ENCODE measurements around the gene GRID1. TPM values are rescaled to one million over a fixed set of nuclear protein-coding genes. Genes with fewer than 3 reads are reported as not detected.

GRID1 gene
- polyA plus RNA-seq, 1 of the 3 experiments (the other 2 are of a cell fraction), result 0.13 TPM

DNA sequence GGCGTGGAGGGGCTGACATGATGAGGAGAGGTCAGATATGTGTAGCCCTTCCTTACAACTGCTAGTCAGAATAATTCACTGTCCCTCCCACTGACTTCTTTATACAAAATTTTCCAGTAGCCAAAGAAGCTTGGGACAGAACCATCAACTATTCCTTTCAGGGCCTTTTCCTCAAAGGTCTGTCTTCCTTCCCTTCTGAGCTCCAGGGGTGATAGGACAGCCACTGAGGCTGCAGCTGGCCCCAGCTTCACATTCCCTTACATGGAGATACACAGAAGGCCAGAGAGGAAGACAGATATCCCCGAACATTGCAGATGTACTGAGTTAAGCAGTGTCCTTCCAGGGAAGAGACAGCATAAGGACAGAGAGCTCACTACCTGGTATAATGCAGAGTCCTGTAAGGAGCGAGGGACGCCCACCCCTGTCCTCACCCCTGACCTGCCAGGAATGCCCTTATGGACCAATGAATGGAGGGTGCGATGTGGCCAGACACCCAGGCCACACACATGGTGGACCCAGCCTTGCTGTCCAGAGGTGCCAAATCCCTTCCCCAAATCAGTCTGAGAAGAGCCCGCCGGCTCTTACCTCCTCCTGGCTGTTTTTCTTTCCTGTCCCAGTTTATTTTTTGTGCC is 754.7 kb downstream of the GRID1 start:
- 42% methylated on average over 6 of the region's 7 CpGs for WGBS (ENCODE audit: low lambda C conversion rate)
- TF ChIP-seq SMC3 (IDR thresholded peaks at IDR 0.05; ENCODE audit: low read depth, low read length) (no peak), JUND (IDR thresholded peaks at IDR 0.05) (no peak), NRF1 (IDR thresholded peaks at IDR 0.05; ENCODE audit: low read depth, low read length) (no peak), MEF2A (IDR thresholded peaks at IDR 0.05; ENCODE audit: borderline replicate concordance, low read depth) (no peak), FOXM1 (IDR thresholded peaks at IDR 0.05; ENCODE audit: low read depth) (no peak), RFX5 (IDR thresholded peaks at IDR 0.05; ENCODE audit: low read length) (no peak), ELF1 (IDR thresholded peaks at IDR 0.05) (no peak)
- TF ChIP-seq, protein P1, sequence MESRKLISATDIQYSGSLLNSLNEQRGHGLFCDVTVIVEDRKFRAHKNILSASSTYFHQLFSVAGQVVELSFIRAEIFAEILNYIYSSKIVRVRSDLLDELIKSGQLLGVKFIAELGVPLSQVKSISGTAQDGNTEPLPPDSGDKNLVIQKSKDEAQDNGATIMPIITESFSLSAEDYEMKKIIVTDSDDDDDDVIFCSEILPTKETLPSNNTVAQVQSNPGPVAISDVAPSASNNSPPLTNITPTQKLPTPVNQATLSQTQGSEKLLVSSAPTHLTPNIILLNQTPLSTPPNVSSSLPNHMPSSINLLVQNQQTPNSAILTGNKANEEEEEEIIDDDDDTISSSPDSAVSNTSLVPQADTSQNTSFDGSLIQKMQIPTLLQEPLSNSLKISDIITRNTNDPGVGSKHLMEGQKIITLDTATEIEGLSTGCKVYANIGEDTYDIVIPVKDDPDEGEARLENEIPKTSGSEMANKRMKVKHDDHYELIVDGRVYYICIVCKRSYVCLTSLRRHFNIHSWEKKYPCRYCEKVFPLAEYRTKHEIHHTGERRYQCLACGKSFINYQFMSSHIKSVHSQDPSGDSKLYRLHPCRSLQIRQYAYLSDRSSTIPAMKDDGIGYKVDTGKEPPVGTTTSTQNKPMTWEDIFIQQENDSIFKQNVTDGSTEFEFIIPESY (IDR thresholded peaks at IDR 0.05; ENCODE audit: borderline replicate concordance, low read depth), result no peak
- Histone ChIP-seq H2AFZ (ENCODE audit: low read depth) (no peak overlapping the region), H3K9me2 (no peaks in the 10 kb centered on the region), H3K4me3 (ENCODE audit: low read depth in 2 of 2, low read length in 1 of 2) (no peak overlapping the region), H4K20me1 (ENCODE audit: insufficient read depth) (no peaks in the 10 kb centered on the region), H3K9me3 (no peaks in the 10 kb centered on the region), H3K79me2 (ENCODE audit: insufficient read depth) (no peaks in the 10 kb centered on the region), H3K4me1 (ENCODE audit: control insufficient read depth in 1 of 2, insufficient read depth in 2 of 2, low read depth in 1 of 2, low read length in 1 of 2) (no peaks in the 10 kb centered on the region), H3K9ac (no peak overlapping the region), H3K27me3 (ENCODE audit: insufficient read depth) (no peaks in the 10 kb centered on the region), H3K36me3 (replicated peaks in 1 of 2; ENCODE audit: control insufficient read depth in 1 of 2, insufficient read depth in 2 of 2, low read length in 1 of 2) (no peaks in the 10 kb centered on the region), H3K27ac (ENCODE audit: low read depth in 2 of 2, low read length in 1 of 2) (no peak overlapping the region), H3K4me2 (no peak overlapping the region), H3F3A (replicated peaks; ENCODE audit: insufficient read depth) (no peaks in the 10 kb centered on the region)
- no peak for DNase-seq
- ChIA-PET CTCF (interaction anchor here (1.5 kb wide), 1 partner anchor 11 kb away, joined by 4 read pairs; no protein-coding TSS in a partner anchor), POLR2A (no interaction called here)

DNA sequence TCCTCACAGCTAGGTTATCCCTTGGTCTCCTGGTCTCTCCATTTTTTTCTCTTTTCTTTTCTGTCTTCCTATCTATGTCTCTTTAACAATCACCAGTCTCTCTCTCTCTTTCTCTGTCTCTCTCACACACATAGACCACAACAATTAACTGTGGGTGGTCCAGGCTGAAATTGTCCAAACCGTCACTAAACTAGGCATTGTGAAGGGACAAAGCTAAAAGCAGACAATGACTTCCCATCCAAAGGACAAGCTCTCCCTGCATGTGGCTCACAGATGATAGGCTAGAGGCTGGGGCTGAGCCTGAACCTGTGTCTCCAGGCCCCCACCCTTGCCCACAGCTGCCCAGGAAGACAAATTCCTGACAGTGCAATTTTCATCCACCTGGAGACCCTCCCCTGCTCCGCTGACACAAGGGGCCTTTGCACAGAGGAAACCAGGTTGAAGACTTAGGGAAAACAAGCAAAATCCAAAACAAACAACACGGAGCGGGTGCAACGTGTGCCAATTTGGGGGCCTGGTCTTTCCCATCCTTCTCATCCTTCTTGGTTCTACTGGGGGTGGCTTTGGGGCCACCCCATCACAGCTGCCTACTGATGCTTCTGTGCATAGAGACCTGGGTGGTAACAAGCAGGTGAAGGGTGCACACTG is 755.4 kb downstream of the GRID1 start:
- WGBS (ENCODE audit: low lambda C conversion rate), result 31% methylated on average over 5 of the region's 5 CpGs
- no peaks in the 10 kb centered on the region for H3K4me1 ChIP-seq (ENCODE audit: control insufficient read depth in 1 of 2, insufficient read depth in 2 of 2, low read depth in 1 of 2, low read length in 1 of 2)
- ChIA-PET CTCF (interaction anchor here (1.5 kb wide), 1 partner anchor 11 kb away, joined by 4 read pairs; no protein-coding TSS in a partner anchor), POLR2A (no interaction called here)
- no peaks in the 10 kb centered on the region for H4K20me1 ChIP-seq (ENCODE audit: insufficient read depth)
- H3K27me3 ChIP-seq (ENCODE audit: insufficient read depth), result no peaks in the 10 kb centered on the region
- no peak overlapping the region for H3K9ac ChIP-seq
- DNase-seq, result no peak
- no peak overlapping the region for H2AFZ ChIP-seq (ENCODE audit: low read depth)
- no peak for TF ChIP-seq CHD2 (IDR thresholded peaks at IDR 0.05; ENCODE audit: low read length, partially characterized antibody)
- TF ChIP-seq MXI1 (IDR thresholded peaks at IDR 0.05; ENCODE audit: low read depth, low read length), result no peak
- no peak for TF ChIP-seq NRF1 (IDR thresholded peaks at IDR 0.05; ENCODE audit: low read depth, low read length)
- no peak for TF ChIP-seq GATA2 (CRISPR knock-in tag; IDR thresholded peaks at IDR 0.05)
- TF ChIP-seq, protein P2, sequence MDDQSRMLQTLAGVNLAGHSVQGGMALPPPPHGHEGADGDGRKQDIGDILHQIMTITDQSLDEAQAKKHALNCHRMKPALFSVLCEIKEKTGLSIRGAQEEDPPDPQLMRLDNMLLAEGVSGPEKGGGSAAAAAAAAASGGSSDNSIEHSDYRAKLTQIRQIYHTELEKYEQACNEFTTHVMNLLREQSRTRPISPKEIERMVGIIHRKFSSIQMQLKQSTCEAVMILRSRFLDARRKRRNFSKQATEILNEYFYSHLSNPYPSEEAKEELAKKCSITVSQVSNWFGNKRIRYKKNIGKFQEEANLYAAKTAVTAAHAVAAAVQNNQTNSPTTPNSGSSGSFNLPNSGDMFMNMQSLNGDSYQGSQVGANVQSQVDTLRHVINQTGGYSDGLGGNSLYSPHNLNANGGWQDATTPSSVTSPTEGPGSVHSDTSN (IDR thresholded peaks at IDR 0.05), result no peak
- TF ChIP-seq USF1 (IDR thresholded peaks at IDR 0.05; ENCODE audit: borderline replicate concordance, low read depth), result no peak
- TF ChIP-seq, protein P3, sequence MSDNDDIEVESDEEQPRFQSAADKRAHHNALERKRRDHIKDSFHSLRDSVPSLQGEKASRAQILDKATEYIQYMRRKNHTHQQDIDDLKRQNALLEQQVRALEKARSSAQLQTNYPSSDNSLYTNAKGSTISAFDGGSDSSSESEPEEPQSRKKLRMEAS (IDR thresholded peaks at IDR 0.05; ENCODE audit: low read depth), result no peak
- no peak for TF ChIP-seq USF2 (IDR thresholded peaks at IDR 0.05; ENCODE audit: borderline replicate concordance, low read depth, low read length)
- TF ChIP-seq FOSL2 (IDR thresholded peaks at IDR 0.05; ENCODE audit: borderline replicate concordance, low read depth), result no peak
- H3K79me2 ChIP-seq (ENCODE audit: insufficient read depth), result no peaks in the 10 kb centered on the region
- no peaks in the 10 kb centered on the region for H3K36me3 ChIP-seq (replicated peaks in 1 of 2; ENCODE audit: control insufficient read depth in 1 of 2, insufficient read depth in 2 of 2, low read length in 1 of 2)
- H3K27ac ChIP-seq (ENCODE audit: low read depth in 2 of 2, low read length in 1 of 2), result no peak overlapping the region
- H3K9me2 ChIP-seq, result no peaks in the 10 kb centered on the region
- H3F3A ChIP-seq (replicated peaks; ENCODE audit: insufficient read depth), result no peaks in the 10 kb centered on the region
- H3K4me3 ChIP-seq (ENCODE audit: low read depth in 2 of 2, low read length in 1 of 2), result no peak overlapping the region
- no peak overlapping the region for H3K4me2 ChIP-seq
- H3K9me3 ChIP-seq, result no peaks in the 10 kb centered on the region
